OCI-LY3 (cell line): ENCODE results near the gene MED9.

Experiments used
- H2AFZ ChIP-seq: fragments of 200-600, 300-600 bp; shearing (Covaris generic); 2 replicates; pipeline ENCODE4 v1.6.0; 2014; ENCODE audit warnings: antibody characterized with exemption, low read depth, low read length
- H3K27ac ChIP-seq: fragments of 200-600, 300-600 bp; sonication (generic); 2 replicates; pipeline ENCODE4 v1.5.1; 2014; ENCODE audit warnings: mild to moderate bottlenecking, low read length, moderate library complexity, mixed read lengths
- H3K27me3 ChIP-seq: fragments of 200-600, 300-600 bp; sonication (generic); 2 replicates; pipeline ENCODE4 v1.6.1; 2014; ENCODE audit warnings: low read depth, low read length, mixed read lengths
- H3K36me3 ChIP-seq: fragments of 200-600, 300-600 bp; sonication (generic); replicated peaks from 2 replicates; pipeline ENCODE3; 2014; ENCODE audit warnings: low read depth, low read length, mixed read lengths
- H3K4me1 ChIP-seq: fragments of 300-600, 200-600 bp; sonication (generic); 2 replicates; pipeline ENCODE4 v1.6.1; 2014; ENCODE audit warnings: low read length, mixed read lengths
- H3K4me2 ChIP-seq: fragments of 200-600, 300-600 bp; sonication (generic); 2 replicates; pipeline ENCODE4 v1.6.1; 2014; ENCODE audit warnings: low read length, mixed read lengths
- H3K4me3 ChIP-seq: fragments of 300-600, 200-600 bp; sonication (generic); 2 replicates; pipeline ENCODE4 v1.5.1; 2014; ENCODE audit warnings: antibody characterized with exemption, mild to moderate bottlenecking, low read length, moderate library complexity
- H3K79me2 ChIP-seq: fragments of 300-600, 200-600 bp; shearing (Covaris generic); 2 replicates; pipeline ENCODE4 v1.6.1; 2014; ENCODE audit warnings: mild to moderate bottlenecking, low read length, mixed read lengths
- H3K9ac ChIP-seq: fragments of 300-600, 200-600 bp; shearing (Covaris generic); 2 replicates; pipeline ENCODE4 v1.6.0; 2014; ENCODE audit warnings: mild to moderate bottlenecking, low read length, moderate library complexity
- H3K9me3 ChIP-seq: fragments of 200-600, 300-600 bp; shearing (Covaris generic); 2 replicates; pipeline ENCODE4 v1.6.1; 2014; ENCODE audit warnings: low read length, mixed read lengths; ENCODE audit not compliant: insufficient read depth
- H4K20me1 ChIP-seq: fragments of 200-600, 300-600 bp; sonication (generic); 2 replicates; pipeline ENCODE4 v1.6.1; 2016; ENCODE audit warnings: low read length, mixed read lengths; ENCODE audit not compliant: insufficient read depth
- CTCF ChIP-seq: fragments of 200-600, 300-600 bp; sonication (generic); IDR thresholded peaks from 2 replicates; pipeline ENCODE4 v1.5.1; 2014; ENCODE audit warnings: antibody characterized with exemption, low read length, low read depth
- EZH2phosphoT487 ChIP-seq: fragments of 200-600 bp; shearing (Covaris generic); IDR thresholded peaks from 2 replicates; pipeline ENCODE4 v1.6.1; 2018; ENCODE audit warnings: antibody characterized with exemption, mixed run types, low read depth

The MED9 gene

GRCh38 chr17:17493249-17493985, 16.6 kb downstream of the MED9 start:
- TF ChIP-seq EZH2phosphoT487 (no peak), CTCF (no peak)
- no peaks in the 10 kb centered on the region for H3K27me3 ChIP-seq
- no peak overlapping the region for H3K4me2 ChIP-seq
- H3K27ac ChIP-seq: no peak overlapping the region
- no peak overlapping the region for H3K9ac ChIP-seq
- no peaks in the 10 kb centered on the region for H3K4me1 ChIP-seq
- no peaks in the 10 kb centered on the region for H3K79me2 ChIP-seq
- no peaks in the 10 kb centered on the region for H4K20me1 ChIP-seq
- H2AFZ ChIP-seq: no peak overlapping the region
- H3K36me3 ChIP-seq: no peaks in the 10 kb centered on the region
- no peak overlapping the region for H3K4me3 ChIP-seq
- H3K9me3 ChIP-seq: no peaks in the 10 kb centered on the region

DNA sequence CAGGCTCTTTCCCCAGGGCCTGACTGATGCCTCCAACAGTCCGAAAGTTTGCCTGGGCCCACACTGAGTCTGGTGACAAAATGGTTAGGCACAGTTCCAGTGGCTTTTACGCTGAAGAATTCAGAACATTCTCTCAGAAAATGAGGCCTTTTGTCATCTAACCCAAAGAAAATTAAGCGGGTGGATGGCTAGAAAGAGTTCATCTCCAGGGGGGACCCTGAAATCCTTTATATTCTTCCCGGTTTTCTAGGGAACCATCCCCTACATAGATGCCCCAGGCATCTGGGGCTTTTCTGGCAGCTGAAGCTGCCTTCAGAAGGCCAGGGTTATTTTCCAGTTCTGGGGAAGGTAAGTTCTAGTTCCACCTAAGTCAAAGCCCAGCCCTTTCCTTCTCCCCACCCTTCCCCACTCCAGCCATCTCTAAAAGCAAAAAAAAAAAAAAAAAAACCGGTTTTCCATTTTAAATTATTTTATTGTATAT, 17.2 kb downstream of the MED9 start:
- H4K20me1 ChIP-seq: no peaks in the 10 kb centered on the region
- no peak overlapping the region for H3K27ac ChIP-seq
- no peak overlapping the region for H3K4me3 ChIP-seq

GRCh38 chr17:17494499-17494869, 17.7 kb downstream of the MED9 start:
- TF ChIP-seq CTCF (no peak), EZH2phosphoT487 (no peak)
- no peak overlapping the region for H3K9ac ChIP-seq
- H2AFZ ChIP-seq: no peak overlapping the region

More for the DNA sequence above, 17.2 kb downstream of the MED9 start:
- Histone ChIP-seq H3K79me2 (no peaks in the 10 kb centered on the region), H3K9ac (no peak overlapping the region), H3K27me3 (no peaks in the 10 kb centered on the region), H2AFZ (no peak overlapping the region), H3K4me2 (no peak overlapping the region), H3K4me1 (no peaks in the 10 kb centered on the region), H3K9me3 (no peaks in the 10 kb centered on the region), H3K36me3 (no peaks in the 10 kb centered on the region)
- TF ChIP-seq CTCF (no peak), EZH2phosphoT487 (no peak)

GRCh38 chr17:17494870-17495535, 18.2 kb downstream of the MED9 start:
- Histone ChIP-seq H3K4me2 (no peak overlapping the region), H3K9ac (no peak overlapping the region), H3K27ac (no peak overlapping the region), H3K27me3 (no peaks in the 10 kb centered on the region), H3K9me3 (no peaks in the 10 kb centered on the region), H2AFZ (no peak overlapping the region), H3K79me2 (no peaks in the 10 kb centered on the region), H3K4me1 (no peaks in the 10 kb centered on the region), H3K4me3 (no peak overlapping the region), H4K20me1 (no peaks in the 10 kb centered on the region), H3K36me3 (no peaks in the 10 kb centered on the region)
- TF ChIP-seq EZH2phosphoT487 (no peak), CTCF (no peak)

More at GRCh38 chr17:17494499-17494869, 17.7 kb downstream of the MED9 start:
- Histone ChIP-seq H3K27me3 (no peaks in the 10 kb centered on the region), H3K4me3 (no peak overlapping the region), H3K9me3 (no peaks in the 10 kb centered on the region), H3K4me2 (no peak overlapping the region), H4K20me1 (no peaks in the 10 kb centered on the region), H3K4me1 (no peaks in the 10 kb centered on the region), H3K27ac (no peak overlapping the region), H3K36me3 (no peaks in the 10 kb centered on the region), H3K79me2 (no peaks in the 10 kb centered on the region)
